UCSD-AML1 (cell line): Measurements from ENCODE around the gene MACF1.

ENCODE experiments used
- DNase-seq: peaks from one replicate; lab custom pipeline; 2025; ENCODE audit not compliant: unreplicated experiment; lab: John Stamatoyannopoulos, UW

MACF1 gene

GRCh38 chr1:39391691-39392679 lies 187.5 kb downstream of the MACF1 start:
- DNase-seq, result no peak

DNA sequence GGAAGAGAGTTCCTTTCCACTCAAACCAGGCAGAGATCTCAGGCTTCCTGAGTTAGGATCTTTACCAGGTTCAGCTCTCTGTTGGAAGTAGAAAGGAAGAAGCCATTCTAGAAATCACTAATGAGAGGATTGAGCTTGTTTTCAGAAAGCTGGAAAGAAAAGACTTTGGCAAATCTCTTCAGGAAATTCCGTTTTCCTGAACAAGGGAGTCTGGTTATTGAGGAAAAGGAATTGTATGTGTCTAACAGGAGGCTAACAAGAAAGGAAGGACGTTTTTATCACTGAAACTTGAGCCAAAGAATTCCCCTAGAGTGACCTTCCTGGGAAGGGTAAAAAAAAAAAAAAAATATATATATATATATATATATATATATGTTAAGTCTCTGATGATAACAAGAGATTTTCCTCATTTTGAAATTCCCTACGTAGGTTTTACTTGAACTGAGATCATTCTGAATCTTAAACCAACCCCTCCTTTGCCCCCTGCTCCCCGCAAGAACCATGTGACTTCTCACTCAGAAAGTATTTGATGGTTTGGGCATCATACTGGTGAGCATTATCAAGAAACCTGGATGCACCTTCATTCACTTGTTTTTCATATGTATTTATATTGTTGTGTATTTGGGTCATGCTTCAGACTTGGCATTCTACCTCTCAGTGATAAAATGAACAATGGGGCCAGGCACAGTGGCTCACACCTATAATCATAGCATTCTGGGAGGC lies 188.5 kb downstream of the MACF1 start:
- no peak for DNase-seq

- no peak for DNase-seq
Observed at GRCh38 chr1:39393645-39394044, 189.2 kb downstream of the MACF1 start.

GRCh38 chr1:39394059-39394458 lies 189.6 kb downstream of the MACF1 start:
- no peak for DNase-seq

GRCh38 chr1:39394598-39394997 lies 190.1 kb downstream of the MACF1 start:
- no peak for DNase-seq

DNA sequence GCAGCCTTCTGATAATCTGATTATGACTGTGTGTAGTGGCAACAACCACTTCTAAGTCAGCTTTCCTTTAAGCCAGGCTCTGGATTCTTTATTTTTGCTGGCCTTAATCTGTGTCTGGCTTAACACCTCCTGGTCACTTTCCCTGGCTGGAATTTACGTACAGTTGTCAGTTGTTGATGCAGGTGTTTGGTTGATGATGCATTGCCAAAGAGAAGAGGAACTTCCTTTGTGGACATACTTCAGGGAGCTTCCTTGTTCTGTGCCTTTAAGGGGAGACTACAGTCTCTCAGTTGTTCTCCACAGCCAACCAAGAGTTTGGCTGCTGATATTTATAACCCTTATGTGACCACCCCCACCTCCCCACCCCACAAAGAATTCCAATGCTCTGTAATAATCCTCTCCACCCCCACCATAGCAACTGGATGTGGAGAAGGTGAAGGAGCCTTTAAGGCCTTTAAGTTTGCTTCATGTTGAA lies 190.9 kb downstream of the MACF1 start:
- no peak for DNase-seq

GRCh38 chr1:39396671-39397070 lies 192.2 kb downstream of the MACF1 start:
- DNase-seq, result no peak

GRCh38 chr1:39397487-39397886 lies 193.0 kb downstream of the MACF1 start:
- DNase-seq, result no peak

DNA sequence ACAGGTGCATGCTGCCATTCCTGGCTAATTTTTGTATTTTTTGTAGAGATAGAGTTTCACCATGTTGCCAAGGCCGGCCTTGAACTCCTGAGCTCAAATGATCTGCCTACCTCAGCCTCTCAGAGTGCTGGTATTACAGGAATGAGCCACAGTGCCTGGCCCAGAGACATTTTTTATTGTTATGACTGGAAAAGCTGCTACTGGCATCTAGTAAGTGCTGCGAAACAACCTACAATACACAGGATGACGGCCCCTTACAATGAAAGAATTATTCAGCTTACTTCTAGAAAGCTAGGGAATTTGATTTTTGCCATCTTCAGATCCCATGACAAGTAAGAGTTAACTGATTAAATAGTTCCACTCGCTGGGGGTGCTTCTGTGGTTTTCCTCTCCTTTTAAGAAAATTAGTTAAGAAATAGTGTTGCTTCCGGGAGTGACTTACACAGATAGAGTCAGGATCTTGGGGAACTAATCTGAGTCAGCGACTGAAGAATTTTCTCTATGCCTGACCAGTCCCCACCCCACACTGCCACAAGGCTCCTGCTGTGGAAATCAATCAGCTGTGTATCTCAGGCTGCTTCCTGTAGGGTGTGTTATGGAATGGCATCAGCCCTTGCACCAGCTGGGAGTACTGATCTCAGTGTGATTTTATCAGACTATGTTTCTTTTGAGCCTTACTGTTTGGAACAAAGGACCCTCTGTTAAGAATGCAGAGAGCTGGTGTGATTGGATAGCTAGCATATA lies 194.0 kb downstream of the MACF1 start:
- DNase-seq, result peak; percentile 53

DNA sequence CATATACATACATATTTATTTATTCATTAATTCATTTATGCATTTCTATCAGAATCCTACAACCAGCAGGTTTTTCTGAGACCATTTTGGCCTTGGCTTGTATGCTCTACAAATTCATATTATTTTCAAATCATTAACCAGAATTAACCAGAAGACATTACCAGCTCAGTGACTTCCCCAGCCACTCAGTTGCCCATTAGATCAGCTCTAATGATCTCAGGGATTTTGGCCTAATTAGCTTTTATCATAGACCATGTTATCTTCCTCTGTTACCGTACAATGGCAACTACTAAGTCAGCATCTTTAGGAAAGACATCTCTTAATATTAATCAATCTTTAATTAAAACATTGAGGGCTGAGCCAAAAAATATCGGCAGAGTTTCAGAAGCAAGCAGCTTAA lies 196.6 kb downstream of the MACF1 start:
- DNase-seq, result no peak

DNA sequence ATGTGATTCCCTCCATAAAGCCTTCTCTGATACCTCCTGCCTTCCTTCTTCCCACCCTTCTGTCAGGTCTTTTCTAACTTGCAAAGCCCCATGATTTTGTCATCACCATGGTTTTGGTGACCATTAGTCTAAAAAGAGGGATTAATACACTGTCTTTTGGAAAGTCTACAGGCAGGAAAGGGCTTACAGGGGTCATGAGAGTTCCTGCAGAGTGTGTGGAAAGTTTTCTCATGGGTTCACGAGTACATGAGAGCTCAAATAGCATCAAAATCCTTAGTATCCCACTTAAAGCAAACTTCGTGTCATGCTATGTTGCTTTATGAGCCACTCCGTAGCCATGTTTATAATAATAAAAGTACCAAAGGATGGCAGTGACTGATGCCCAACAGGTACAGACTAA lies 200.4 kb downstream of the MACF1 start:
- no peak for DNase-seq

DNA sequence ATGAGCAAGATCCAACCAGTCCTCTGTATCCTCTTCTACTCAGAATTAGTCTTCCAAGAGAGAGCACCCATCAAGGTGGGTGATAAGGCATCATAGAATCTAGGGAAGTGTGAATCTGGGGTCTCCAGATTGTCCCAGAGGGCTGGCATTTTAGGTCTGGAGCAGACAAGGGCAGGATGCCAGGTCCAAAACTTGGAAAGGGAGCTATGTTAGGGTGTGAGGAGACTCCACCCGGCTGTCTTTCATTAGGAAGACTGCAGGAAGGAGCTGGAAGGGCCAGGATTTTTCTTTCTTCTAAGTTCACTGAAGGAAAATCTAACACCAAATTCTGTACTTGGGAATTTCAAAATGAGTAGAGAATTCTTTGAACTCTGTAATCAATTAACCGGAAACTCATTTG lies 200.9 kb downstream of the MACF1 start:
- DNase-seq, result no peak

DNA sequence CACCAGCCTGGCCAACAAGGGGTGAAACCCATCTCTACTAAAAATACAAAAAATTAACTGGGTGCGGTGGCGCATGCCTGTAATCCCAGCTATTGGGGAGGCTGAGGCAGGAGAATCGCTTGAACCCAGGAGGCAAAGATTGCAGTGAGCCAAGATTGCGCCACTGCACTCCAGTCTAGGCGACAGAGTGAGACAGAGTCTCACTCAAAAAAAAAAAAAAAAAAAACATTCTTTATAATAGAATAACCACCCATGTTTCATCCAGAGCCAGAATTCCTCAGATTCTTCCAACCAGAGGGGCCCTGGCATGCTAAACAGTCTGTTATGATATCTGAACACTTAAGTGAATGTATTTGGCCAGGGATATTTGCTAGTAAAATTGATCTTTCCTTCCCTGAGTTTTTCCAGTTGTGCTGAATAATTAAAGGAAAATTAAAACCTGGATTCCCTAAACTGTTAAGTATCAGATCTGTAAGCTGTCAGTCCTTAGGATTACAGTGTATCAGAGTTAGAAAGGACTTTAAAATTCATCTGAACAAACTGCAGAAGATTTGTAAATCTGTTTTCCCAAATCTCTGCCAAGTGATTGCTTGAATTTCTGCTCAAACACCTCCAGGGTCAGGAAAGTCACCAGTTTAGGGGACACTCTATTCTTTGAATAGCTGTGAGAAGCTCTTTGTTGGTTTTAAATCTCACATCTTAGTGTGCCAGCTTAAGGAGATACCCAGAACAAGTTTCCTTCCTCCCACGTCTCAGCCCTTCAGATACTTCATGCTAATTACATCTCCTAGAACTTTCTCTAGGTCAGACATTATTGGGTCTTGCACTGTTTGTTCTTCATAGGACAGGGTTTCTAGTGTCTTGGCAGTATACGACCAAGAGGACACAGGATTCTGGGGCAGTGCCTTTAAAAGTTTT lies 202.3 kb downstream of the MACF1 start:
- no peak for DNase-seq

DNA sequence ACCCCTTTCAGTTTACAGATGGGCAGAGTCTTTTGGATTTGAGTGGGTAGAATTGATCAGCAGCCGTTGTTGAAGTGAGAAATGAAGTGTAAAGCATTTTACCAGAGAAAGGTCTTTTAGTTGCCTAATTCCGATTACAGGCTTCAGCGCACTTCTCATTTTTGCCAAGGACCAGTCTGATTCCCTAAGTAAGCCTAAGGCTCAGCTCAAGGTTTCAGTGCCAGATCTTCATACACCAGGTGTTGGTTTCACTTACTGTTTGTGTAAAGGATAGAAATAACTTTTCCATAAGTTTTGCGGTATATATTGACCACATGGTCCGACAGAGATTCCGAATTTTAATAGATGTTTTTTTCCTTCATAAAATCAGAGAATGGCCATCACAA lies 203.0 kb downstream of the MACF1 start:
- DNase-seq, result no peak

DNA sequence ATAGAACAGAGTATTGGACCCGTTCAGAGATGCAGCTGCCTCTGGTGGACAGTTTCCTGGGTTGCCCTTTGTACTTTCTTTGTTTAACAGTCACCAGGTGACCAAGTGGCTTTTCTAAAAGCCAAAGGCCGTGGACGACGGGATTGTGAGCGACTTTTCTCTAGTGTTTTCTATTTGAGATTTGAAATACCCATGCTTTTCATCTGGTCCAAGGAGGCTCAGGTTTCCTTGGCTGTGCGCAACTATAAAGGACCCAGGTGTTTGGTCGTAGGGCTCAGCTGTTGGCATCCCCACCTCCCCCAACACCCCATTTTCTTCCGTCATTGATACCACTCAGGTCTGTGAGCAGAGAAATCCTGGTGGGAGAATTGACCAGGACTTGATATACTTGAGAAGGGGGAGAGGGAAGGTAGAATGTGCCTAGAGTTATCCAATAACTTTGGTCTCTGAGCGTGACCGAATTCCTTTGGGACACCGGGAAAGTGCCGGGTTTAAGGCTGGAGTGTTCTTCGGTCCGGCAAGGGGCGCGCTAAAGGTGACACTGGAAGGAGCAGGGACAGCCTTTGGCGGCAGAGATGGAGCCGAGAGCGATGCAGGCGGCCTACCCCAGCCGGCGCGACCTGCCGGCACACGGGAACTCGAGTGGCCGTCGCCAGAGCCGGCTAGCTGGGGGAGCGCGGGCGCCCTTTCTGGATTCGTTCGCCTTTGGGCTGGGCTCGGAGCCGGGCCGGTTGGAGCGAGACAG lies 203.6 kb downstream of the MACF1 start:
- no peak for DNase-seq

DNA sequence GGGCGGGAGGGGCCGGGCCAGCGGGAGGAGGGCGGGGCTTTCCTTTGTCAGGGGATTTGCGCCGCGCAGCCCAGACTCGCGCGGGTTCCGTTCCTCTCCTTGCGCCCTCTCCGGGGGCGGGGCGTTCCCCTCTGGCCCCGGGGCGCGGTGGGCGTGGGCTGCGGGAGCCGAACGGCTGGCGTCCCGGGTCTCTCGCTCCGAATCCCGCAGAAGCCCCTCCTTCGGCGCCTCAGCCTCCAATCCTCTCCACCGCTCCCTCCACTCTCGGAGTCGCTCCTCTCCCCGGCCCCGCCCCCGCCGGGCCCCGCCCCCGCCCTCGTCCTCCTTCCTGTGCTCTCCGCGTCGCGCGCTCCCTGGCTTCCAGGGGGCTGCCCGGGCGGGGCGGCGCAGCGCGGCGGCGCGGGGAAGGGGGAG lies 204.2 kb downstream of the MACF1 start:
- no peak for DNase-seq

DNA sequence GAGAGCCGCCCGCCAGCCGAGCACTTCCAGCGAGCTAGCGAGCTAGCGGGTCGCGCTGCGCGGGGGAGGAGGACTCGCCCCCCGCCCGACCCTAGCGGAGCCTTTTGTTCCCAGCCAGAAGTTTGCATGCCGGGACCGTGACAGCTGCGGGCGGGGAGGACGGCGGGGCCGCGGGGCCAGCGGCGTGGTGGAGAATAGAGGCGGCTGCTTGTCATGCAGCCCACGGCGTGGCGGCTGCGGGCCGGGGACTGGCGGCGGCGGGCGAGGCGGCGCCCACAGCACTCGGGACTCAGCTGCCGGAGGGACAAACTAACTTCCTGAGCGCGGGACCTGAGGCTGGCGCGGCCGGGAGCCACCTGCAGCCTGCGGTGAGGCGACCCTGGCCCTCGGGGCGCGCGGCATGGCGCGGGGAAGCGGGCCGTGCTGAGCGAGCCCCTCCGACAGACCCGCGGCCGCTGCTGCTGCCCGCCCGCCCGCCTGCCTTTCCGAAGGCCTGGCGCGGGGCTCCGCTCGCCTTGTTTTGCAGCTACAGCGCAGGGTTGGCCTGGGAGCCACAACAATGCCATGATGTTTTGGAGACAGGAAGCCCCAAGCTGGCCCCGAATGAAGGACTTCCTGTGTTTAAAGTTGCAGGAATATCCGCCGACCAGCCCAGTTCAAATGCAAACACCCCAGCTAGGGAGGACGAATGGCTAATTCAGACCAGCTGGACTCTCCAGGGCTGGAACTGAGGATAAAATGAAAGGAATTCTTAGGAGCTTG lies 204.7 kb downstream of the MACF1 start:
- DNase-seq, result no peak

DNA sequence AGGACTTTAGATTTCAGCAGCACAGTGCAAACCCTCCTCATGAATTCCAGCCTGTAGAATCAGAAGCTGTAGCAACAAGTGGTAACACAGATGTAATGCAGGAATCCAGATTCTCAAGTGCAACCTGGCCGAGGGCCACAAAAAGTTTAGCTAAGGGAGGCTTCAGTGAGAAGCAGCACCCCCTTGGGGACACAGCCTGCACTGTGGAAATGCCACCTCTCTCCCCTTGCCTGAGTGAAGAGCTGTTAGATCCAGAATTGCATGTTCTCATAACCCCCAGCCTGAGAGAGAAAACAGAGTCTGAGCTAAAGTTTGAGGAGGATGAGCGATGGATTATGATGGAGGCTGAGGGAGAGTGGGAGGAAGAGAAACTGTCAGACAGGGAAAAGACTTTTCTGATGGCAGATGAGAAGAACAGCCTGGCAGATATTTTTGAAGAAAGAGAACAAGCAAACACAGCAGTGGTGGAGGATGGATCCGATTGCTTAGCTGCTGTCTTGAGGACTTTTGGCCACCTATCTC lies 206.5 kb downstream of the MACF1 start:
- no peak for DNase-seq
